Activated CD4-positive, CD25-positive, alpha-beta regulatory T cell treated with anti-CD3 and anti-CD28 coated beads, Interleukin-2, amount 50 U/mL, for 16 hours (primary cell): ENCODE measurements around the gene PCNX3.
A peak's percentile ranks its signal among the peaks of the same experiment; 100 is the strongest.

Source experiments
- DNase-seq: peaks from one replicate; pipeline ENCODE4 v3.0.0-alpha.2; 2020; ENCODE audit warnings: low read depth, low spot score

PCNX3 gene

GRCh38 chr11:65639623-65640482, 24.3 kb downstream of the PCNX3 start:
- DNase-seq = peak; percentile 43

GRCh38 chr11:65640483-65641296, 25.1 kb downstream of the PCNX3 start:
- DNase-seq = no peak

- no peak for DNase-seq
Measured at GRCh38 chr11:65641297-65642013, 25.9 kb downstream of the PCNX3 start.

- DNase-seq = no peak
Measured at GRCh38 chr11:65642014-65642671, 26.6 kb downstream of the PCNX3 start.

- no peak for DNase-seq
Measured at GRCh38 chr11:65643971-65644370, 28.4 kb downstream of the PCNX3 start.

GRCh38 chr11:65644837-65645236, 29.3 kb downstream of the PCNX3 start:
- no peak for DNase-seq

- DNase-seq = no peak
Measured at GRCh38 chr11:65645710-65646109, 30.1 kb downstream of the PCNX3 start.

GRCh38 chr11:65646288-65646957, 30.8 kb downstream of the PCNX3 start:
- DNase-seq = no peak

GRCh38 chr11:65646958-65647701, 31.6 kb downstream of the PCNX3 start:
- no peak for DNase-seq

- no peak for DNase-seq
Measured at GRCh38 chr11:65648997-65649493, 33.5 kb downstream of the PCNX3 start.

- DNase-seq = no peak
Measured at GRCh38 chr11:65649656-65650546, 34.3 kb downstream of the PCNX3 start.

GRCh38 chr11:65650547-65651338, 35.2 kb downstream of the PCNX3 start:
- no peak for DNase-seq

GRCh38 chr11:65651339-65651588, 35.7 kb downstream of the PCNX3 start:
- no peak for DNase-seq

- no peak for DNase-seq
Measured at GRCh38 chr11:65651589-65652510, 36.3 kb downstream of the PCNX3 start.

GRCh38 chr11:65652511-65653228, 37.1 kb downstream of the PCNX3 start:
- peak; percentile 88 for DNase-seq
